Right ventricle myocardium inferior (tissue), 1 donor: ENCODE measurements around the gene AGA. TPM values are rescaled to one million over a fixed set of nuclear protein-coding genes. Genes with fewer than 3 reads are reported as not detected.

Source experiments
- ATAC-seq: fragments of 200-7000 bp; cut with Tn5 transposase; one replicate; pipeline ENCODE4 v1.9.1; 2020; ENCODE audit warnings: mild to moderate bottlenecking, moderate library complexity
- DNase-seq: peaks from one replicate; pipeline ENCODE4 v3.0.0; 2021; ENCODE audit errors: missing footprints
- intact Hi-C: fragments of 100-400 bp; cut with DNase I; formaldehyde crosslinking; loops from one replicate; pipeline ENCODE4 v1.11.0; 2022
- total RNA-seq: library from RNA; stranded (reverse); fragmentation: NEBNext Ultra II Directional; extraction: Animal tissue kit (Norgen Biotek cat#: 25700); gene quantifications from one replicate; pipeline ENCODE4 v1.2.1, GENCODE V29; 2021
- donor health status: DM: no; HTN: yes; CAD: no; lungs with severe emphysema.

AGA gene
- total RNA-seq, 1 donor from 2014 or later: 8.8 TPM

DNA sequence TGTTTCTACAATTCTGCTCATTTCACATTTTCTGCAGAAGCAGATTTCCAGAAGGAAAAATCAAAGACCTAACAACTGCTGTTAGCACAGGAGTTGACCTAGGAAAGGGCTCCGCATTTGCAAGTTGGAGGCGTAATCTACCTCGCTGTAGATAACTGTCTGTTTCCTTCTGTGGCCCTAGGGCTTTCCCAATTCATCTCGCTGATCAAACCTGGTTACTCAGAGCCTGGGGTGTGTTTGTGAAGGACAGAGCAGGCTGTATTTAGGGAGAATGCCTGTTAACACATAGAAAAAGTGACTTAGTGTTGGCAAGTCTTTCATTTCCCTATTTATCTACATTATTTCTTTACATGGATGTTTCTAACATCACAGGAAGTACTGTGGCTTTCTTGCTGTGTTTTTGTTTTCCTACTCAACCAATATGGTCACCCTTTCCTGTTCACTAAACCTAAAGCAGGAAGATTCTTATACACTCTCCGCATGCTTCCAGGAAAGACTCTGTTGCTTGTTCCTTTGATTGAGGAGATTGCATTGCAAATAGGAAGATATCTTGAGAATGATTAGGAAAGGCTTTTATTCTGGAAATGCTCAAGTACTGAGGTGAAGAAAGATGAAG, 40.5 kb downstream of the AGA start:
- intact Hi-C loops: no loop called here
- DNase-seq (no peak), ATAC-seq (no peak)

DNA sequence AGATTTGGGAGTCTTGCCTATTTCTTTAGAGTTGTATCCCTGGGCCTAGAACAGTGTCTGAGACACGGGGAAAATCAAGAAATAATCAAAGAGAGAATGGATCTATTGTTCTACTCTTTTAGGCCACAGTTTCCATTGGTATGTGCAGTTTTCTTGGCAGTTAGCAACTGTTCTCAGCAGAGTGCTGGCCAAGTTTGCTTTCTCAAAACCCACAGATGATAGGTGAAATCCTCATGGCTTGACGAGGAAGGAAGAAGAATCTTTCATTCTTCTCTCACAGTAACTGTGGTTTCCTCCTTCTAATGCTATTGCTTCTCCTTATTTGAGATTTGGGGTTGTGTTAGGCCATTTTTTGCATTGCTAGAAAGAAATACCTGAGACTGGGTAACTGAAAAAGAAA, 42.2 kb downstream of the AGA start:
- intact Hi-C loops: no loop called here
- ATAC-seq: no peak
- no peak for DNase-seq

DNA sequence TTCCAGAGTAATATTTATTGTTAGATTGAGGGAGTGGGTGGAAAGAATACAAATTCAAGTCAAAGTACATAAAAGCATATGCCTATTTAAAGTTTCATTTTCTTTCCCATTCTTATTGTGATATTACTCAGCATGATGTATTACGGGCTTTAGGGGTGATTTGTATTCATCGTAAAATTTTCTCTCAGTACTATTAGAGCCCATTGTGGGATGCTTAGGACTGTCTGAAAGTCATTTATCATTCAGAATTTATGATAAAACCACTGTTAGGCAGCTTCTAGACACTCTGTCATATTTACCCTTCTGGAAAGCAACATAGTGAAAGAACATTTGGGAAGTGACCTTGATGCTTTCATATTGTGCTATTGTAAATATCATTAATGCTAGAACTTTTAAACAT, 45.9 kb downstream of the AGA start:
- intact Hi-C loops: no loop called here
- DNase-seq (no peak), ATAC-seq (no peak)

DNA sequence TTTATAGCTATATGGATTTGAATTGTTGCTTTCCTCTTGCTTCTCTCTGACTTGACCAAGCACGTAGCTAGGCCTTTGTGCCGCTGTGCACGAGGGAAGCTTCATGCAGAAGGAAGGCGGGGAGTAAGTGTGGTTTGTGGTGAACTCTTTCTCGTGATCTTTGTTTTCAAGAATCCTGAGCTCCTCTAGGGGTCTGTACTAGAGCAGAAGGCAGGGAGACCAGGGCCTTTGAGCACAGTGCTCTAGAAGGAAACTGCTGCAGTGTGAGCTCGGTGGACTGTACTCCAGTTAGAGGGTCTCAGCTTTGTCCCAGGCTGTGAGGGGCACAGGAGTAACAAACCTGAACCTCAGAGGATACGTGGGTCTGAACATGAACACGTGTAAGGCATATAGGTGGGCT, 49.0 kb downstream of the AGA start:
- ATAC-seq (no peak), DNase-seq (no peak)
- intact Hi-C loops: no loop called here

DNA sequence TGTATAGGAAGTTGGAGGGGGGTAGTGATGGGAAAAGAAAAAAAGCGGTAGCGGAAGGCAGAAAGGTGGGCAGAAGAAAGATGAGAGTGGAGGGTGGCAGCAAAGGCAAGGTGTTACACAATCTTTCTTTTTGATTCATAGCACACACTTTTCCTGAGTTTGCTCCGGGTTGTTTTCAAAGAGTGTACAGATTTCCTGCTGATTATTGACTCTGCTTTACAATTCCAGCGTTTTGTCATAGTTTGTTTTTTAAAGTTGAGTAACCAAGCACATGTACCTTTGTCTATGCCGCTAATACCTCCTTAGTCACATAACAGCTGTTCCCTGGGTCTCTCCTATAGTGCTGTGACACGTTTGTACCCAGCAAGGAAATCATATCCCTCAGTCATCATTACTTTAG, 50.3 kb downstream of the AGA start:
- intact Hi-C loops: no loop called here
- no peak for ATAC-seq
- DNase-seq: no peak

DNA sequence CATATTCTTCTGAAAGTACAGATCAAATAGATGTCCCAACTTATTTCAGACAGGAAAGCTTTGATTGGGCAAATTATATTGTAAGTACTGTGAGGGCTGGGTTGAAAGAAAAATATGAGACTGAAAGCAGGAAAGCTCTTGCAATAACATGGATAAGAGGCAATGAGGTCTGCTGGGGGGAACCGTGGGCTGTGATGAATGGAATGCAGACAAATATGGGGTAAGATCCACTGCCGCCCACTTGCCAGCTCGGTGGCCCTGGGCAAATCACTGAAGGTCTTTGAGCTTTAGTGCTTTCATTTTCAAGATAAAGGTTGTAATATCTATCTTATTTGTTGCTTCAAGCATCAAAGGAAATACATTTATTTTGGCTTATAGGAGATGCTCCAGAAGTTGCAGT, 51.0 kb downstream of the AGA start:
- ATAC-seq: no peak
- intact Hi-C loops: no loop called here
- DNase-seq: no peak

DNA sequence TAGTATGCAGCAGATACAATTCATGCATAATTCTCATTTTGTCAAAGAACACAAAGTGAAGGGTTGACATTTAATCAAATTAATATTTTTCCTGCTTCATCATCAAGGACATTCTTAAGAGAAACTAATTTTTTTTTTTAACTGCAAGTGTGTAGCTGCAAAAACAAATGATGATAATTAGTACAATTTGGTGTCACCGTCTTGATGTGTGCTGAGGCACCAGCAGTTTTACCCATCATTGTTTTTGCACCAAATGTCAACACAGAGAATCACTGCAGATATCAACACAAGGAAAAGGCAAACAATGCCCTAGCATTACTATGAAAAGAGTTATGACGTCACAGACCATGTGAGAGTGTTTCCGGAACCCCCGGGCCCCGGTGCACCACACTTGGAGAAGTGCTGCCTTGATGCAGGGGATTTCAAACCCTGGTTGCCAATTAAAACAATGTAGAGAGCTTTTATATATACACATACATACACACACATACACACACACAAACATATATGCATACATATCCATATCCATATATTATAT, 55.9 kb downstream of the AGA start:
- no peak for ATAC-seq
- DNase-seq: no peak
- intact Hi-C loops: no loop called here

DNA sequence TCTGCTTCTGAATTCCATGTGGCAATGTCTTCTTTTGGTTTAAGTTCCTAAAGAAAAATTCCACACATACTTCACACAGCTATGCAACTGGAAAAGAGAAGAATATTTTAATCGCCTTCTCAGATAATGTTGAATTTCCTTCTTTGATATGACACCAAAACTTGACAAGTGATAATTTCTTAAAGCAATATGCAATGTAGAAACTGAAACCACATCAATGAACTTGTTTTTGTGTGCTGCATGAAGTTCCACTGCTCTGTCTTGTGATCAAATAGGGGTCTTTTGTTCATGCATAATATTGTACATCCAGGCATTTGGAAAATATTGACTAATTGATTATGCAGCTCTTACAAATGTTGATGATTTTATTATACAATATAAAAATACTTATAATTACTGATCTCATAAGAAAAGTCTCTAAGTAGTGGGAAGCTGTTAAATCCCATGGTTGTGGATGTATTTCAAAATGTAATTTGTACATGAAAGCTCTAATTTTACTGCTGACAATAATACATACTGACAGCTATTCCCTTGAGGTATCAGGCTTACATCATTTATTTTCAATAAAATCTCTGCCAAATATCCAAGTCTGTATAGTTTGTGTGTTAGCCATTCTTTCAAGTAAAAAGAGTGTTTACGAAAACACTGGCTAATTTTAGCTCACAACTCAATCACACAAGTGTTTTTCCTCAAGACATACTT, 56.5 kb downstream of the AGA start:
- ATAC-seq: no peak
- DNase-seq: no peak
- intact Hi-C loops: no loop called here

DNA sequence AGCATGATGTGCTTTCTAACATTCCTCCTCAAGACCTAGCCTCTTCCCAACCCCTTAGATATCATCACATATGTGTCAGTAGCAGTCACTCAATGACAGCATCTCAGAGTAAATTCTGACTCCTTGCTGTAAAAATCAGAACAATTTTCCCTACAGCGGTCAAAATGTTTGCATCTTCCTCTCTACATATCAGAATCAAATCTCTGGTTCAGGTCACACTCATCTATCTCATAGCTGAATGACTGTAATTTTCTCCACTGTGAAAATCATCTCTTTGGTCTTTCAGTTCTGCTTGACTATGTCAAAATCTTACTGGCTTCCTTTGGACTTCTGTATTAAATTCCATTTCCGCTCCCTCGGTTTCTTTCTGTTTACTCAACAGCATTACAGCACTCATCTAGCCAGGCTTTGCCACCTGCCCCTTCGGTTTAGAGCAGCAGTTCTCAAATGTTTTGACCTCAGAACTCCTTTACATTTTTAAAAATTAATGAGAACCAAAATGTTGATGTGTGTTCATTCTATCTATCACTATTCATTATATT, 57.3 kb downstream of the AGA start:
- no peak for DNase-seq
- no peak for ATAC-seq
- intact Hi-C loops: no loop called here

DNA sequence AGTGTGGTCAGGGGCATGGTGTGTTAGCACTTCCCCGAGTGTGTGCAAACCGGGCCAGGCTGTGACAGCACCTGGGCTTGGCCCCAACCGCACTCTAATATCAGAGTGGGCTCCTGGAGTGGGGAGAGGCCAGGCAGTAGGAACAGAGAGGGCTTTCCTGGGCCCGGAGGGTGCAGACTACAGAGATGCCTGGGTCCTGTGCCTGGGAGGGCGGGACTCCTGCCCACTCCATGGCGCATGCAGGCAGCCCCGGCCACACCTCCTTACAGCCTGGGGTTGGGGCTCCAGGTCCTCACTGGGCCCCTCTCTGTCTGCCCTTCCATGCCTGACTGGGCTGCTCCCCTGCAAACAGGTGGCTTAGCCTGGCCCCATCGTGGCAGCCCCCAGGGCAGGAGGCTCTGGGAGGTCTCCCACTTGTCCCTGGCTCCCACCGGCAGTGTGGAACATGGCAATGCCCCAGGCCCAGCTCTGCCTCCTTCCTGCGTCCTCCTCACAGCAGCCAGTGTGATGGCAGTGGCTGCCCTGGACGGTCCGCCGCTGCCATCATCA, 60.4 kb downstream of the AGA start:
- no peak for DNase-seq
- no peak for ATAC-seq

More for the DNA sequence above, 60.4 kb downstream of the AGA start:
- intact Hi-C loops: no loop called here

Other genes with a start within 250 kb of the AGA start
- 0.16 TPM for gene NEIL3, start 132.6 kb downstream of the AGA start, total RNA-seq